ENCODE data around the gene SYT1. TPM values are rescaled to one million over a fixed set of nuclear protein-coding genes. Genes with fewer than 3 reads are reported as not detected.

SYT1 gene
- total RNA-seq, 1 donor from 2014 or later = not detected

GRCh38 chr12:79344855-79345847, 480.6 kb downstream of the SYT1 start:
- H3K4me3 Mint-ChIP-seq (ENCODE audit: low read depth) = no peak overlapping the region
- no peaks in the 10 kb centered on the region for H3K36me3 Mint-ChIP-seq (ENCODE audit: low read depth)
- intact Hi-C loops (cut with micrococcal nuclease) = no loop called here
- no peak for DNase-seq (ENCODE audit: low spot score)
- no peaks in the 10 kb centered on the region for H3K4me1 Mint-ChIP-seq (ENCODE audit: low read depth)
- H3K27me3 Mint-ChIP-seq (ENCODE audit: low read depth) = no peaks in the 10 kb centered on the region
- H3K9me3 Mint-ChIP-seq = no peaks in the 10 kb centered on the region
- no peak overlapping the region for H3K27ac Mint-ChIP-seq

GRCh38 chr12:79347866-79348265, 483.3 kb downstream of the SYT1 start:
- no peaks in the 10 kb centered on the region for H3K9me3 Mint-ChIP-seq

GRCh38 chr12:79351251-79351650, 486.7 kb downstream of the SYT1 start:
- Mint-ChIP-seq H3K36me3 (ENCODE audit: low read depth) (no peaks in the 10 kb centered on the region), H3K27me3 (ENCODE audit: low read depth) (no peaks in the 10 kb centered on the region), H3K4me3 (ENCODE audit: low read depth) (no peak overlapping the region), H3K9me3 (no peaks in the 10 kb centered on the region), H3K4me1 (ENCODE audit: low read depth) (no peaks in the 10 kb centered on the region), H3K27ac (no peak overlapping the region)
- intact Hi-C loops (cut with micrococcal nuclease) = no loop called here
- DNase-seq (ENCODE audit: low spot score) = no peak

More at GRCh38 chr12:79347866-79348265, 483.3 kb downstream of the SYT1 start:
- DNase-seq (ENCODE audit: low spot score) = no peak
- H3K27ac Mint-ChIP-seq = no peak overlapping the region
- H3K27me3 Mint-ChIP-seq (ENCODE audit: low read depth) = no peaks in the 10 kb centered on the region
- no peaks in the 10 kb centered on the region for H3K4me1 Mint-ChIP-seq (ENCODE audit: low read depth)
- H3K4me3 Mint-ChIP-seq (ENCODE audit: low read depth) = no peak overlapping the region
- intact Hi-C loops (cut with micrococcal nuclease) = no loop called here
- H3K36me3 Mint-ChIP-seq (ENCODE audit: low read depth) = no peaks in the 10 kb centered on the region

- Mint-ChIP-seq H3K4me3 (ENCODE audit: low read depth) (no peak overlapping the region), H3K4me1 (ENCODE audit: low read depth) (no peaks in the 10 kb centered on the region), H3K36me3 (ENCODE audit: low read depth) (no peaks in the 10 kb centered on the region), H3K27me3 (ENCODE audit: low read depth) (no peaks in the 10 kb centered on the region), H3K27ac (no peak overlapping the region), H3K9me3 (no peaks in the 10 kb centered on the region)
- DNase-seq (ENCODE audit: low spot score) = no peak
- intact Hi-C loops (cut with micrococcal nuclease) = no loop called here
These were observed 491.6 kb downstream of the SYT1 start for GRCh38 chr12:79356216-79356615.

- H3K9me3 Mint-ChIP-seq = no peaks in the 10 kb centered on the region
- no peak for DNase-seq (ENCODE audit: low spot score)
- intact Hi-C loops (cut with micrococcal nuclease) = no loop called here
- no peaks in the 10 kb centered on the region for H3K27me3 Mint-ChIP-seq (ENCODE audit: low read depth)
- H3K27ac Mint-ChIP-seq = no peak overlapping the region
- H3K36me3 Mint-ChIP-seq (ENCODE audit: low read depth) = no peaks in the 10 kb centered on the region
- H3K4me3 Mint-ChIP-seq (ENCODE audit: low read depth) = no peak overlapping the region
- no peaks in the 10 kb centered on the region for H3K4me1 Mint-ChIP-seq (ENCODE audit: low read depth)
These were observed 492.5 kb downstream of the SYT1 start for GRCh38 chr12:79357048-79357447.

GRCh38 chr12:79358716-79359300, 494.2 kb downstream of the SYT1 start:
- intact Hi-C loops (cut with micrococcal nuclease) = no loop called here
- Mint-ChIP-seq H3K36me3 (ENCODE audit: low read depth) (no peaks in the 10 kb centered on the region), H3K27ac (no peak overlapping the region), H3K4me3 (ENCODE audit: low read depth) (no peak overlapping the region), H3K4me1 (ENCODE audit: low read depth) (no peaks in the 10 kb centered on the region), H3K27me3 (ENCODE audit: low read depth) (no peaks in the 10 kb centered on the region), H3K9me3 (no peaks in the 10 kb centered on the region)
- DNase-seq (ENCODE audit: low spot score) = no peak

- no peaks in the 10 kb centered on the region for H3K27me3 Mint-ChIP-seq (ENCODE audit: low read depth)
- no peak overlapping the region for H3K27ac Mint-ChIP-seq
- no peaks in the 10 kb centered on the region for H3K36me3 Mint-ChIP-seq (ENCODE audit: low read depth)
- no peaks in the 10 kb centered on the region for H3K4me1 Mint-ChIP-seq (ENCODE audit: low read depth)
- H3K9me3 Mint-ChIP-seq = no peaks in the 10 kb centered on the region
- no peak for DNase-seq (ENCODE audit: low spot score)
- intact Hi-C loops (cut with micrococcal nuclease) = no loop called here
- H3K4me3 Mint-ChIP-seq (ENCODE audit: low read depth) = no peak overlapping the region
These were observed 495.7 kb downstream of the SYT1 start for GRCh38 chr12:79360286-79360685.

- Mint-ChIP-seq H3K4me1 (ENCODE audit: low read depth) (no peaks in the 10 kb centered on the region), H3K27ac (no peak overlapping the region), H3K4me3 (ENCODE audit: low read depth) (no peak overlapping the region), H3K27me3 (ENCODE audit: low read depth) (no peaks in the 10 kb centered on the region), H3K9me3 (no peaks in the 10 kb centered on the region), H3K36me3 (ENCODE audit: low read depth) (no peaks in the 10 kb centered on the region)
- intact Hi-C loops (cut with micrococcal nuclease) = no loop called here
- no peak for DNase-seq (ENCODE audit: low spot score)
These were observed 496.4 kb downstream of the SYT1 start for GRCh38 chr12:79360936-79361335.

GRCh38 chr12:79364197-79364596, 499.6 kb downstream of the SYT1 start:
- no peaks in the 10 kb centered on the region for H3K36me3 Mint-ChIP-seq (ENCODE audit: low read depth)
- no peaks in the 10 kb centered on the region for H3K4me1 Mint-ChIP-seq (ENCODE audit: low read depth)
- no peak for DNase-seq (ENCODE audit: low spot score)
- H3K27ac Mint-ChIP-seq = no peak overlapping the region
- intact Hi-C loops (cut with micrococcal nuclease) = no loop called here
- H3K9me3 Mint-ChIP-seq = no peaks in the 10 kb centered on the region
- no peak overlapping the region for H3K4me3 Mint-ChIP-seq (ENCODE audit: low read depth)
- no peaks in the 10 kb centered on the region for H3K27me3 Mint-ChIP-seq (ENCODE audit: low read depth)

- no peak for DNase-seq (ENCODE audit: low spot score)
These were observed 501.8 kb downstream of the SYT1 start for GRCh38 chr12:79366374-79366773.

GRCh38 chr12:79367032-79367589, 502.5 kb downstream of the SYT1 start:
- H3K36me3 Mint-ChIP-seq (ENCODE audit: low read depth) = no peaks in the 10 kb centered on the region
- intact Hi-C loops (cut with micrococcal nuclease) = no loop called here
- H3K27ac Mint-ChIP-seq = no peak overlapping the region
- no peaks in the 10 kb centered on the region for H3K9me3 Mint-ChIP-seq
- no peaks in the 10 kb centered on the region for H3K27me3 Mint-ChIP-seq (ENCODE audit: low read depth)
- DNase-seq (ENCODE audit: low spot score) = no peak
- no peak overlapping the region for H3K4me3 Mint-ChIP-seq (ENCODE audit: low read depth)
- no peaks in the 10 kb centered on the region for H3K4me1 Mint-ChIP-seq (ENCODE audit: low read depth)

More at GRCh38 chr12:79366374-79366773, 501.8 kb downstream of the SYT1 start:
- intact Hi-C loops (cut with micrococcal nuclease) = no loop called here
- Mint-ChIP-seq H3K4me1 (ENCODE audit: low read depth) (no peaks in the 10 kb centered on the region), H3K27me3 (ENCODE audit: low read depth) (no peaks in the 10 kb centered on the region), H3K9me3 (no peaks in the 10 kb centered on the region), H3K27ac (no peak overlapping the region), H3K4me3 (ENCODE audit: low read depth) (no peak overlapping the region), H3K36me3 (ENCODE audit: low read depth) (no peaks in the 10 kb centered on the region)

GRCh38 chr12:79370021-79370420, 505.4 kb downstream of the SYT1 start:
- Mint-ChIP-seq H3K27ac (no peak overlapping the region), H3K36me3 (ENCODE audit: low read depth) (no peaks in the 10 kb centered on the region), H3K27me3 (ENCODE audit: low read depth) (no peaks in the 10 kb centered on the region), H3K4me1 (ENCODE audit: low read depth) (no peaks in the 10 kb centered on the region), H3K4me3 (ENCODE audit: low read depth) (no peak overlapping the region), H3K9me3 (no peaks in the 10 kb centered on the region)
- DNase-seq (ENCODE audit: low spot score) = no peak
- intact Hi-C loops (cut with micrococcal nuclease) = loop anchor here (10.0 kb wide), 1 partner anchor 1225 kb away; no protein-coding TSS in a partner anchor

- no peaks in the 10 kb centered on the region for H3K36me3 Mint-ChIP-seq (ENCODE audit: low read depth)
- no peaks in the 10 kb centered on the region for H3K9me3 Mint-ChIP-seq
- intact Hi-C loops (cut with micrococcal nuclease) = loop anchor here (10.0 kb wide), 1 partner anchor 1226 kb away; no protein-coding TSS in a partner anchor
- no peak overlapping the region for H3K4me3 Mint-ChIP-seq (ENCODE audit: low read depth)
- DNase-seq (ENCODE audit: low spot score) = no peak
- H3K4me1 Mint-ChIP-seq (ENCODE audit: low read depth) = no peaks in the 10 kb centered on the region
- no peaks in the 10 kb centered on the region for H3K27me3 Mint-ChIP-seq (ENCODE audit: low read depth)
- no peak overlapping the region for H3K27ac Mint-ChIP-seq
These were observed 506.7 kb downstream of the SYT1 start for GRCh38 chr12:79371226-79371625.

Measured in activated T-helper 2 cell treated with anti-CD3 and anti-CD28 coated beads, Interferon-gamma antibody, Interleukin-2, Interleukin-4, amounts not matched to agents 10 μg/mL and 5 μg/mL and 100 μg/mL, durations not matched to agents 14 hours and 24 hours and 36 hours (primary cell).